Measurements from ENCODE around the gene PRKG1.

The PRKG1 gene

DNA sequence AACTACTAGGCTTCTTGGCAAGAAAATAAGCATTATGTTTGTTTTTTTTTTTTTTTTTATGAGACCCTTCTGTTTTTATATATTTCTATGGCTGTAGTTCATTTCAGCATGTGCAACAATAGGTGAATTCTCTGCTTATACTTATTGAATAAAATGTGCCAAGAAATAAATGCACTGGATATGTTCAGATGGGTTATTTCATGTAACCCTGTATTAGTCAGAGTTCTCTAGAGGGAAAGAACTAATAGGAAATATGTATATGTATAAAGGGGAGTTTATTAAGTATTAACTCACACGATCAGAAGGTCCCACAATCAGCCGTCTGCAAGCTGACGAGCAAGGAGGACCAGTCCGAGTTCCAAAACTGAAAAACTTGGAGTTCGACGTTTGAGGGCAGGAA lies 332.3 kb downstream of the PRKG1 start:
- no peak for TF ChIP-seq FOXM1 (IDR thresholded peaks at IDR 0.05; ENCODE audit: borderline replicate concordance, low read depth)
- no peak for TF ChIP-seq TAF1 (IDR thresholded peaks at IDR 0.05; ENCODE audit: low read depth)
- TF ChIP-seq, protein P1, sequence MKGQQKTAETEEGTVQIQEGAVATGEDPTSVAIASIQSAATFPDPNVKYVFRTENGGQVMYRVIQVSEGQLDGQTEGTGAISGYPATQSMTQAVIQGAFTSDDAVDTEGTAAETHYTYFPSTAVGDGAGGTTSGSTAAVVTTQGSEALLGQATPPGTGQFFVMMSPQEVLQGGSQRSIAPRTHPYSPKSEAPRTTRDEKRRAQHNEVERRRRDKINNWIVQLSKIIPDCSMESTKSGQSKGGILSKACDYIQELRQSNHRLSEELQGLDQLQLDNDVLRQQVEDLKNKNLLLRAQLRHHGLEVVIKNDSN (IDR thresholded peaks at IDR 0.05), result no peak
- TF ChIP-seq RAD21 (IDR thresholded peaks at IDR 0.05; ENCODE audit: low read depth), result no peak
- TF ChIP-seq MAX (IDR thresholded peaks at IDR 0.05), result no peak
- TF ChIP-seq, protein P2, sequence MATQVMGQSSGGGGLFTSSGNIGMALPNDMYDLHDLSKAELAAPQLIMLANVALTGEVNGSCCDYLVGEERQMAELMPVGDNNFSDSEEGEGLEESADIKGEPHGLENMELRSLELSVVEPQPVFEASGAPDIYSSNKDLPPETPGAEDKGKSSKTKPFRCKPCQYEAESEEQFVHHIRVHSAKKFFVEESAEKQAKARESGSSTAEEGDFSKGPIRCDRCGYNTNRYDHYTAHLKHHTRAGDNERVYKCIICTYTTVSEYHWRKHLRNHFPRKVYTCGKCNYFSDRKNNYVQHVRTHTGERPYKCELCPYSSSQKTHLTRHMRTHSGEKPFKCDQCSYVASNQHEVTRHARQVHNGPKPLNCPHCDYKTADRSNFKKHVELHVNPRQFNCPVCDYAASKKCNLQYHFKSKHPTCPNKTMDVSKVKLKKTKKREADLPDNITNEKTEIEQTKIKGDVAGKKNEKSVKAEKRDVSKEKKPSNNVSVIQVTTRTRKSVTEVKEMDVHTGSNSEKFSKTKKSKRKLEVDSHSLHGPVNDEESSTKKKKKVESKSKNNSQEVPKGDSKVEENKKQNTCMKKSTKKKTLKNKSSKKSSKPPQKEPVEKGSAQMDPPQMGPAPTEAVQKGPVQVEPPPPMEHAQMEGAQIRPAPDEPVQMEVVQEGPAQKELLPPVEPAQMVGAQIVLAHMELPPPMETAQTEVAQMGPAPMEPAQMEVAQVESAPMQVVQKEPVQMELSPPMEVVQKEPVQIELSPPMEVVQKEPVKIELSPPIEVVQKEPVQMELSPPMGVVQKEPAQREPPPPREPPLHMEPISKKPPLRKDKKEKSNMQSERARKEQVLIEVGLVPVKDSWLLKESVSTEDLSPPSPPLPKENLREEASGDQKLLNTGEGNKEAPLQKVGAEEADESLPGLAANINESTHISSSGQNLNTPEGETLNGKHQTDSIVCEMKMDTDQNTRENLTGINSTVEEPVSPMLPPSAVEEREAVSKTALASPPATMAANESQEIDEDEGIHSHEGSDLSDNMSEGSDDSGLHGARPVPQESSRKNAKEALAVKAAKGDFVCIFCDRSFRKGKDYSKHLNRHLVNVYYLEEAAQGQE (IDR thresholded peaks at IDR 0.05; ENCODE audit: low read depth), result no peak
- TF ChIP-seq TCF12 (IDR thresholded peaks at IDR 0.05; ENCODE audit: low read depth), result no peak
- no peak for TF ChIP-seq CEBPB (IDR thresholded peaks at IDR 0.05)

DNA sequence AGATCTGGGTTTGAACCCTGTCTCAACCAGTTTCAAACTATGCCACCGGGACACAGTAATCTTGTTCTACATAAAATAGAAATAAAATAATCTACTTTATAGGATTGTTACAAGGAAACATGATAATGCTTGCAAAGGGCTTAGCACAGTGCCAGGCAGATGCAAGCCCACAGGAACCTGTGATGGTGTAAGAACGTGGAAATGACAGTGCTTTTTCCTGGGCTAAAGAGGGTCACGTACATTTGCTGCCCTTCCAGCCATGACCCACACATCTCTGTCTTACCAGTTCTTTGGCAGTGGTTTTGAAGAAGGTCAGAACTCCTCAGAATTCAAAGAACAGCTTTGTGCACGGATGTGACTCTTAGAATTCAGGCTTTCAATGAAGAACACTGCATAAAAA lies 342.2 kb downstream of the PRKG1 start:
- TF ChIP-seq TAF1 (IDR thresholded peaks at IDR 0.05; ENCODE audit: low read depth) (no peak), MAX (IDR thresholded peaks at IDR 0.05) (no peak), TEAD4 (IDR thresholded peaks at IDR 0.05) (no peak), EGR1 (IDR thresholded peaks at IDR 0.05) (no peak)
- TF ChIP-seq, protein P1 (IDR thresholded peaks at IDR 0.05), result no peak

- TF ChIP-seq FOXM1 (IDR thresholded peaks at IDR 0.05; ENCODE audit: borderline replicate concordance, low read depth) (no peak), YY1 (IDR thresholded peaks at IDR 0.05; ENCODE audit: low read depth) (no peak), EGR1 (IDR thresholded peaks at IDR 0.05) (no peak), TEAD4 (IDR thresholded peaks at IDR 0.05) (no peak), MAX (IDR thresholded peaks at IDR 0.05) (no peak)
These were observed 345.2 kb downstream of the PRKG1 start for GRCh38 chr10:51419196-51420093.

GRCh38 chr10:51421853-51422252 lies 347.6 kb downstream of the PRKG1 start:
- no peak for TF ChIP-seq ZBTB7A (IDR thresholded peaks at IDR 0.05; ENCODE audit: low read depth)
- TF ChIP-seq TCF12 (IDR thresholded peaks at IDR 0.05; ENCODE audit: low read depth), result no peak
- TF ChIP-seq MAX (IDR thresholded peaks at IDR 0.05), result no peak
- no peak for TF ChIP-seq TEAD4 (IDR thresholded peaks at IDR 0.05)
- no peak for TF ChIP-seq CREB1 (IDR thresholded peaks at IDR 0.05; ENCODE audit: low read depth)
- TF ChIP-seq RAD21 (IDR thresholded peaks at IDR 0.05; ENCODE audit: low read depth), result no peak
- TF ChIP-seq CEBPB (IDR thresholded peaks at IDR 0.05), result no peak
- TF ChIP-seq YY1 (IDR thresholded peaks at IDR 0.05; ENCODE audit: low read depth), result no peak
- no peak for TF ChIP-seq TAF1 (IDR thresholded peaks at IDR 0.05; ENCODE audit: low read depth)

GRCh38 chr10:51422311-51423120 lies 348.2 kb downstream of the PRKG1 start:
- TF ChIP-seq RAD21 (IDR thresholded peaks at IDR 0.05; ENCODE audit: low read depth) (peak; percentile 66), EP300 (IDR thresholded peaks at IDR 0.05; ENCODE audit: borderline replicate concordance) (no peak)

- TF ChIP-seq CEBPB (IDR thresholded peaks at IDR 0.05) (peak; percentile 75), RAD21 (IDR thresholded peaks at IDR 0.05; ENCODE audit: low read depth) (no peak)
These were observed 348.8 kb downstream of the PRKG1 start for GRCh38 chr10:51423121-51423452.

DNA sequence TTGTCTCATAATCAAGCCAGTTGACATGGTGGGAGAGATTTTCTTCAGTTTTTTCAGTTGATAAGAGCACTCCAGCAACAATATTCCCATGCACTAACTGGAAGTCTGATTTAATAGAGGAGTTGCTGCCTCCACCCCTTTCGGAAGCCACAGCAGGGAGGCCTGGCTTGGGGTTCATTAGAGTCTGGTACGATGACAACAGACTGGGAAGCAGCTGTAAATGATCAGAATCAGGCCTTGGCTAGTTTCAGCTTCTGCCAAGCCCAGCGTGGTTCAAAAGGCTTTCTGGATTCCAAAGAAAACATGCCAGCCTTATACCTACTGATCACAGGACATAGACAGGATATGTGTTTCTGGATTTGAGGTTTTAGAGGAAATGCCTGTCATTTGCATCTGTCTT lies 351.1 kb downstream of the PRKG1 start:
- TF ChIP-seq TCF12 (IDR thresholded peaks at IDR 0.05; ENCODE audit: low read depth) (no peak), TAF1 (IDR thresholded peaks at IDR 0.05; ENCODE audit: low read depth) (no peak), CREB1 (IDR thresholded peaks at IDR 0.05; ENCODE audit: low read depth) (no peak), RAD21 (IDR thresholded peaks at IDR 0.05; ENCODE audit: low read depth) (no peak), MAX (IDR thresholded peaks at IDR 0.05) (no peak), TEAD4 (IDR thresholded peaks at IDR 0.05) (no peak), NFIC (IDR thresholded peaks at IDR 0.05) (no peak), CEBPB (IDR thresholded peaks at IDR 0.05) (no peak), ZBTB7A (IDR thresholded peaks at IDR 0.05; ENCODE audit: low read depth) (no peak), EGR1 (IDR thresholded peaks at IDR 0.05) (no peak), YY1 (IDR thresholded peaks at IDR 0.05; ENCODE audit: low read depth) (no peak), FOXM1 (IDR thresholded peaks at IDR 0.05; ENCODE audit: borderline replicate concordance, low read depth) (no peak)
- TF ChIP-seq, protein P2 (IDR thresholded peaks at IDR 0.05; ENCODE audit: low read depth), result no peak
- TF ChIP-seq, protein P1 (IDR thresholded peaks at IDR 0.05), result no peak

All from Ishikawa (cell line).